Epithelial cell of umbilical artery (primary cell): ENCODE measurements around the gene SLC24A4. TPM values are rescaled to one million over a fixed set of nuclear protein-coding genes. Genes with fewer than 3 reads are reported as not detected.

Experiments used
- total RNA-seq: library from RNA; depleted of rRNA; stranded (reverse); fragments of >200 nt; gene quantifications from 2 replicates; pipeline ENCODE4 v1.2.3, GENCODE V29; 2014

SLC24A4 gene, protein sequence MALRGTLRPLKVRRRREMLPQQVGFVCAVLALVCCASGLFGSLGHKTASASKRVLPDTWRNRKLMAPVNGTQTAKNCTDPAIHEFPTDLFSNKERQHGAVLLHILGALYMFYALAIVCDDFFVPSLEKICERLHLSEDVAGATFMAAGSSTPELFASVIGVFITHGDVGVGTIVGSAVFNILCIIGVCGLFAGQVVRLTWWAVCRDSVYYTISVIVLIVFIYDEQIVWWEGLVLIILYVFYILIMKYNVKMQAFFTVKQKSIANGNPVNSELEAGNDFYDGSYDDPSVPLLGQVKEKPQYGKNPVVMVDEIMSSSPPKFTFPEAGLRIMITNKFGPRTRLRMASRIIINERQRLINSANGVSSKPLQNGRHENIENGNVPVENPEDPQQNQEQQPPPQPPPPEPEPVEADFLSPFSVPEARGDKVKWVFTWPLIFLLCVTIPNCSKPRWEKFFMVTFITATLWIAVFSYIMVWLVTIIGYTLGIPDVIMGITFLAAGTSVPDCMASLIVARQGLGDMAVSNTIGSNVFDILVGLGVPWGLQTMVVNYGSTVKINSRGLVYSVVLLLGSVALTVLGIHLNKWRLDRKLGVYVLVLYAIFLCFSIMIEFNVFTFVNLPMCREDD
- under 0.01 TPM in 1 of 2 replicates, not detected in the other for total RNA-seq

DNA sequence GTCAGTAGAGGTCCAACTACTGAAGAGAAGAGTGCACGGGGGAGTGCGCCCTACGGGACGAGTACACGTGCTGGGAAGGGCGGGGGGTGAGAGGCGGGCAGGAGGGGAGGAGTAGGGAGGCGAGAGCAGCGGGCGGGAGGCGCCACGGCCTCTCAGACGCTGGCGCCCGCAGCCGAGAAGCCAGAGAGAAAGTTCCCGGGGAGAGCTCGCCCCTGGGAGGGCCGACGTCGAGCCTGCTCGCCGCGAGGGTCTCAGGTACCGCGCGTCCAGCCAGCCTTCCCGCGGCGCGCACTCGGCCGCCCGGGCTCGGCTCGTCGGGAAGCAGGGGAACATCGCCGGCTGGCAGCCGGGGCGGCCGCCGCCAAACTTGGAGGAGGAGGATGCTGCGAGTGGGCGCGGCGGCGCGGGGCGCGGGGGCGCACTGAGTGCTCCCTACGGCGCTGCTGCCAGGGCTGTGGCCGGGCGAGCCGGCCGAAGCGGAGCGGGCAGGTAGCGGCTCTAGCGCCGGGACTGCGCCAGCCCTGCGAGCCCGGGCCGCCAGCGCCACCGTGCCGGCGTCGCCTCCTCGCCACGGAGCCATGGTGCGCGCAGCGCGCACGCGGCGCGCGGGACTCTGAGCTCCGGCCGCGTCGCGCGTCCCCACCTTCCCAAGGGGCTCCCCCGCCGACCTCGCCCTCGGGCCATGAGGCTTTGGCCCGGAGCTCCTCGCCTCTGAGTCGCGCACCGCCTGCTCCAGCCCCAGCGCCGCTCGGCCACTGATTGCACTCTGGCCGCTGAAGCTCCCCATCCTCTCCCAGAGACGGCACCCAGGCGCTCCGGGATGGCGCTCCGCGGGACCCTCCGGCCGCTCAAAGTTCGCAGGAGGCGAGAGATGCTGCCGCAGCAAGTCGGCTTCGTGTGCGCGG is at the start of gene SLC24A4:
TSS of gene SLC24A4 (plus strand) at position 155 of the 905 bp plus-strand sequence. CDS start at position 821, 666 bp downstream.

GRCh38 chr14:92513204-92513965 is 190.4 kb downstream of the SLC24A4 start, which contains the start of gene RIN3:
Gene RIN3, plus strand, starts transcription at chr14:92513781. Its CDS starts 152 bp downstream, at chr14:92513933.

Other genes with a start within 250 kb of the SLC24A4 start
- gene ATXN3, start 216.6 kb upstream of the SLC24A4 start, total RNA-seq, result 27.6 and 60.6 TPM in 2 replicates
- 130 and 200 TPM in 2 replicates for gene NDUFB1, start 201.5 kb upstream of the SLC24A4 start, total RNA-seq
- gene CPSF2, start 201.2 kb upstream of the SLC24A4 start, total RNA-seq, result 37.4 and 61.7 TPM in 2 replicates
- 3.6 and 4.1 TPM in 2 replicates for gene RIN3, start 190.6 kb downstream of the SLC24A4 start, total RNA-seq